Limb (tissue), 2 donors: ENCODE results near the gene TSPAN14.
"Not testable (repeated sequence)": the region's sequence is repeated elsewhere in the genome, so short reads cannot be mapped to it uniquely, and the experiment has no call there.

Experiments used
- DNase-seq, 2 donors: peaks; one replicate each; pipeline ENCODE4 v3.0.0-alpha.2; 2016; ENCODE audit errors: extremely low spot score in 2 of 2

Gene TSPAN14

GRCh38 chr10:80520661-80521470, 66.8 kb downstream of the TSPAN14 start:
- no peak for DNase-seq

- DNase-seq, result no peak
Measured at GRCh38 chr10:80522756-80523363, 68.8 kb downstream of the TSPAN14 start.

- no peak for DNase-seq
Measured at GRCh38 chr10:80523773-80524172, 69.7 kb downstream of the TSPAN14 start.

GRCh38 chr10:80524190-80524909, 70.2 kb downstream of the TSPAN14 start:
- DNase-seq, result no peak

GRCh38 chr10:80526218-80526617, 72.1 kb downstream of the TSPAN14 start:
- no peak for DNase-seq

- no peak for DNase-seq
Measured at GRCh38 chr10:80526742-80527141, 72.6 kb downstream of the TSPAN14 start.

- DNase-seq, result no peak
Measured at GRCh38 chr10:80528185-80528700, 74.1 kb downstream of the TSPAN14 start.

GRCh38 chr10:80528901-80529300, 74.8 kb downstream of the TSPAN14 start:
- no peak for DNase-seq

- no peak for DNase-seq
Measured at GRCh38 chr10:80529604-80530003, 75.5 kb downstream of the TSPAN14 start.

- no peak for DNase-seq
Measured at GRCh38 chr10:80530251-80530650, 76.1 kb downstream of the TSPAN14 start.

GRCh38 chr10:80530816-80531215, 76.7 kb downstream of the TSPAN14 start:
- no peak for DNase-seq

- DNase-seq, result no peak
Measured at GRCh38 chr10:80532571-80532970, 78.5 kb downstream of the TSPAN14 start.

GRCh38 chr10:80534059-80534458, 79.9 kb downstream of the TSPAN14 start:
- not testable (repeated sequence) for DNase-seq

- not testable (repeated sequence) for DNase-seq
Measured at GRCh38 chr10:80534646-80535045, 80.5 kb downstream of the TSPAN14 start.

- DNase-seq, result peak in 1 of 2 donors; percentile 64
Measured at GRCh38 chr10:80535671-80536360, 81.7 kb downstream of the TSPAN14 start.

GRCh38 chr10:80536361-80536835, 82.3 kb downstream of the TSPAN14 start:
- no peak for DNase-seq

GRCh38 chr10:80537086-80537735, 83.1 kb downstream of the TSPAN14 start:
- DNase-seq, result no peak

GRCh38 chr10:80537736-80538480, 83.8 kb downstream of the TSPAN14 start, which contains the start of gene SH2D4B:
Gene SH2D4B (plus strand): TSS chr10:80537902. CDS start chr10:80538332, 430 bp downstream.
- DNase-seq, result no peak

- no peak for DNase-seq
Measured at GRCh38 chr10:80538481-80539185, 84.5 kb downstream of the TSPAN14 start.
